ENCODE data around the gene SLC26A9.

SLC26A9 gene

DNA sequence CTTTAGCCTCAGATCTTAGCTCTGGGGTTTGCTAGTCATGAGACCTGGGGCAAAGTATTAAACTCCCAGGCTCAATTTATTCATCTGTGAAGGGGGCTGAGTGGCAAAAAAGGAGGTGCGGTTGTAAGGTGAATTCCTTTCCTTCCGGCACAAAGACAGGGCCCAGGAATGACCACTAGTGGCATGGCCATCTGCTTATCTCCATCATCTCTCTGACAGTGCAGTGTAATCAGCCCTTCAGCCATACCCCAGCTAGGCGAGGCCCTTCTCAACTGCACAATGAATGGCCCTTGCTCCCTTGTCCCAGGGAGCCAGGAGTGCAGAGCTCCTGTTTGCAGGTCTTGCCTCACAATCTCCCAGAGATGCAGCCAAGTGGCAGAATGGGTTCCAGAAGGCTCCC is 5.6 kb upstream of the SLC26A9 start:
- no peak for DNase-seq (ENCODE audit: low spot score)

- DNase-seq (ENCODE audit: low spot score), result no peak
Measured at GRCh38 chr1:205948039-205948438, 4.8 kb upstream of the SLC26A9 start.

- DNase-seq (ENCODE audit: low spot score), result no peak
Measured at GRCh38 chr1:205947024-205947423, 3.8 kb upstream of the SLC26A9 start.

DNA sequence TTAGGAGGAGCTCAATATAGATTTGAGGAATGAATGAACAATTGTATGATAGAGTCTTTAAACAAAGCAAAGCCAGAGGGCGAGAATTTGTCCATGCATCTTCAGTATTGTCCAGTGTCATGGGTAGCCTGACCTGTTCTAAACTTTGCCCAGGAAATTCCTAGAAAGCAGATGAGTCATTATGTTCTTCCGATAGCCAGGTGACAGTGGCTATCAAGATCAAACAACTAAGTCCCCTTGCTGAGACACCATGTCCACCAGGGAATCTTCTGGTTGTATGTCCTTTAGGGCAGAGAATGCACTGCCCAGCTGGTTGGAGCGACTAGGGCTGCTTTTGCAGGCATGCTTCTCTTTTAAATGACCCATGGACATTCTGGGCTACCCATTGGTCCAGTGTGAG is 1.8 kb upstream of the SLC26A9 start:
- no peak for DNase-seq (ENCODE audit: low spot score)

- no peak for DNase-seq (ENCODE audit: low spot score)
Measured at GRCh38 chr1:205944525-205944924, 1.3 kb upstream of the SLC26A9 start.

- DNase-seq (ENCODE audit: low spot score), result no peak
Measured at GRCh38 chr1:205942631-205943159, 561 bp downstream of the SLC26A9 start.

GRCh38 chr1:205940710-205941109 is 2.5 kb downstream of the SLC26A9 start:
- DNase-seq (ENCODE audit: low spot score), result no peak

- DNase-seq (ENCODE audit: low spot score), result peak; percentile 13
Measured at GRCh38 chr1:205939690-205940330, 3.4 kb downstream of the SLC26A9 start.

DNA sequence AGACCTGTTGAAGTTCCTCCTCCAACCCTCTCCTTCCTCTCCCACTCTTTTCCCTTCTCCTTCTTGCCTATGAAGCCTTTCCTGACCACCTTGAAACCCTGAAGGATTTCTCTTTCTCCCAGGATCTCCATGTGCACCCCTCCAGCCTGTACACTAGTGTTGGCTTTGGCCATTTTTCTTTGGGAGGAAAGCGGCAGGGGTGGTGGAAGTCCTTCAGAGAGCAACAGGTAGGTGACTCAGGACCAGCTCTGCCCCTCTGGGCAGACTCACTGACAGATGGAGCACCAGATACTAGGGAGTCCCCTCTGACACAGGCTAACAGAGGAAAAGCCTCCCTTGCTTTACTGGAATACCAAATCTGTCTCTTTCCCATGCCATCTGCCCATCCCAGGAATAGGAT is 4.6 kb downstream of the SLC26A9 start:
- DNase-seq (ENCODE audit: low spot score), result no peak

GRCh38 chr1:205936846-205937586 is 6.2 kb downstream of the SLC26A9 start:
- no peak for DNase-seq (ENCODE audit: low spot score)

- DNase-seq (ENCODE audit: low spot score), result no peak
Measured at GRCh38 chr1:205936311-205936710, 6.9 kb downstream of the SLC26A9 start.

GRCh38 chr1:205935869-205936268 is 7.4 kb downstream of the SLC26A9 start:
- no peak for DNase-seq (ENCODE audit: low spot score)

GRCh38 chr1:205934788-205935187 is 8.5 kb downstream of the SLC26A9 start:
- no peak for DNase-seq (ENCODE audit: low spot score)

- DNase-seq (ENCODE audit: low spot score), result no peak
Measured at GRCh38 chr1:205933671-205934618, 9.3 kb downstream of the SLC26A9 start.

- no peak for DNase-seq (ENCODE audit: low spot score)
Measured at GRCh38 chr1:205932776-205933175, 10.5 kb downstream of the SLC26A9 start.

DNA sequence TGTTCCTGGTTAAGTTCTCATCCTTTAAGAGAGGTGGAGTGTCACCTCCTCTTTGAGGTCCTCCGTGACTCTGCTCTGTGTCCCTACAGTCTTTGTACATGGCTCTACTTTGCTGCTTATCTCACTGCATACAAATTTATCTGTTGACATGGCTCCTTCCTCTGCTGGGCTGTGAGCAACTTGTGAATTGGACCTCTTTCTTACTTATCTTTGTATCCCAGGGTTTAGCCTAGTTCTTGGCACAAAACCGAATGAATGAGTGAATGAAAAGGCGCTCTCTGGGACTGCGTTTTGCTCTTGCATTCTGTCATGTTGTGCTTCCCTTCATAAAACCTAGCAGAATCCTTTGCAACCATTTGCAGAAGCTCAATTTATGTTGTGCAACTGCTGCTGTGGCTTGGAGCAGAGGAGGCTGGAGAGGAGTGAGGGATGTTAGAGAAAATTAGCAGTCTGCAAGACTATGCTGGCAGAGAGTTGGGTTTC is 12.4 kb downstream of the SLC26A9 start:
- no peak for DNase-seq (ENCODE audit: low spot score)

DNA sequence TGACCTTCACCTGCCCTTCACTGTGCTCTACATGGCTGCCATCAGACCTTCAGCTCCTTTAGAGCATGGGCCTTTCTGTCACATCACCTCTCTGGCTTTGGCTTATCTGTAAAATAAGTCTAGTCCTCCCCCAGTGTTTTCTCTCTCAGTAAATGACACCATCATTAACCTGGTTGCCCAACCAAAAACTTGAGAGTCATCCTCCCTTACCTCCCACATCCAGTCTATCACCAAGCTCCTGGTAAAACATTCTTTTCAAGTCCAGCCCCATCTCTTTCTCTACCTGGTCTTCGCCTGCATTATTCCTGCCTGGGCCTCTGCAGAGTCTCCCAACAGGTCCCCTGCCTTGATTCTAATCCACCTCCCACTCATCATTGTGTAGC is 13.1 kb downstream of the SLC26A9 start:
- DNase-seq (ENCODE audit: low spot score), result no peak

GRCh38 chr1:205929496-205930194 is 13.6 kb downstream of the SLC26A9 start:
- no peak for DNase-seq (ENCODE audit: low spot score)

DNA sequence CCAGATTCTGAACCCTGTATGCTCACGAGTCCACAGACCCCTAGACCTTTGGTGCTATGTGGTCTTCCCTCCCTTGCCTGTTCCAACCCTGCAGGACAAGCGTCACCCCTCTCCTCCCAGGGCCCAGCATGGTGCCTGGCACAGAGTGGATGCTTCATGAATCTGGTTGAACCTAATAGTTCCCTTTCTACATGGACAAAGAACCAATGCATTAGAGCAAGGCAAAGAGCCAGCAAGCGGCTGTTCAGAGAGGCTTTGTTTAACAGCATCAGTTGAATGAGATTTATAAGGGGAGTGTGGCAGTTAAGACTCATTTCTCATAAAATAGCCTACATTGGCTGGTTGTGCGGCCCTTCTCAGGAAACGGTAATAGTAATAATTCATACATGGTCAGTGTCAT is 14.9 kb downstream of the SLC26A9 start:
- no peak for DNase-seq (ENCODE audit: low spot score)

- no peak for DNase-seq (ENCODE audit: low spot score)
Measured at GRCh38 chr1:205927676-205928075, 15.6 kb downstream of the SLC26A9 start.

DNA sequence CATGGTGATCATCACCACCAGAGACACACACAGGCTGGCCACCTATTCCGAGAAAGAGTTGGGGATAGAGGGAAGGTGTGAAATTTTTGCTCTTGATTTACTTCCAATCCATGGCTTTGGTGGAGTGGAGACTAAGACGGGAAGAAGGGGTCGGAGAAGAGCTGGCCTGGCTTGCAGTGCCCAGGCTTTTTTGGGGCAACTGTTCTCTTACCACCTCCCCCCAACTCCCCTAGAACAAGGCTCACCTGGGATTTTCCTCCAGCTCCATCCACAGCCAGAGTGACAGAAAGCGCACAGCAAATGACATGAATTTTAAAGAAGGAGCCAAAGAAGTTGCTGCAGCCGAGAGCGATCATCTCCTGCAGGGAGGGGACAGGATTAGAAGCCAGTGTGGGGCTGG is 16.0 kb downstream of the SLC26A9 start:
- no peak for DNase-seq (ENCODE audit: low spot score)
